ENCODE data around the gene SESTD1.

Gene SESTD1

DNA sequence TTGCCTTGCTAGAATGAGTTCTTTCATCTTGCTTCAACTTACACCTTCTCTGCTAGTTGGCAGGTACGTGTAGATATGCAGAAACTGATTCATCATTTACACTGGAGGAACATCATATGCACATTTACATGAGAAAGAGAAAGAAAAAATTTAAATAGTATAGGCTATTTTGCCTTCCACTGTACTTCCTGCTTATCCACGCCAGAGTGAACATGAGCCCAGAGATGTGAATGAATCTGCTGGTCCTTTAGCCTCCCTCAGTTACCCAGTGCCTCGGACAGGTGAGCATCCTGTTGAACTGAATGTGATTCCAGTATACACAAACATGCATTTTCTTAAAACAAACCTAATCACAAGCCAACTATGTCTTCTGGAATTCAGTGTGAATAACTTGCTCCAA lies 83.6 kb downstream of the SESTD1 start:
- DNase-seq: no peak

DNA sequence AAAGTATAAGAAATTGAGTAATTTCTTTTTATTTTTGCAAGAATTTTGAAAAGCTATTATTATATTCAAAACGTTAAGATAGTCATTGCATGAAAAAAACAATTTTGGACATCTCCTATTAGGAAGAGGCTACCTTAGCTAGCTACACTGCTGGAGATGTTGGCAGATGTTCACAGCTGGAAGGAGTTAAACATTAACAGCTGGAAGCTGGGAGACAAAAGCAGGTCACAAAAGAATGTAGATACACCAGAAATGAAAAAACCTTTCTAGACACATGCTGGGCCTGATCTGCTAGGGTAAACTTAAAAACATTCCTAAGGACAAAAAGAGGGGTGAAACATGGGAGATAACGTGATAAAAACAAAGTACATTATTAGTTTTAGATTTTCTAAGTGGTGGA lies 84.4 kb downstream of the SESTD1 start:
- DNase-seq: no peak

DNA sequence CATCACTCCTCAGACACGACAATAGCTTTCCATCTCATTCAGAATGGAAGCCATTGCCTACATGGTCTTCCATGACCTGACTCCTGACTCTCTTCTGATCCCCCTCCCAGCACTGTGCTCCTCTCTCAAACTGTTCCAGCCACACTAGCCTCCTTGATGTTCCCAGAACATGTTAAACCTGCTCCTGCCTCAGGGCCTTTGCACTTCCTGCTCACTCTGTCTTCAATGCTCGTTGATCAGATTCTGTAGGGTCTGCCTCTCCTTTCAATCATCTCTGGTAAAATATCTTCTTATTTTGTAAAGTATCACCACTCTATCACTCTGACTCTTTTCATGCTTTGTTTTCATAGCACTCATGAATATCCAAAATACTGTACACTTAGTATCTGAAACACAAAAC lies 84.9 kb downstream of the SESTD1 start:
- no peak for DNase-seq

DNA sequence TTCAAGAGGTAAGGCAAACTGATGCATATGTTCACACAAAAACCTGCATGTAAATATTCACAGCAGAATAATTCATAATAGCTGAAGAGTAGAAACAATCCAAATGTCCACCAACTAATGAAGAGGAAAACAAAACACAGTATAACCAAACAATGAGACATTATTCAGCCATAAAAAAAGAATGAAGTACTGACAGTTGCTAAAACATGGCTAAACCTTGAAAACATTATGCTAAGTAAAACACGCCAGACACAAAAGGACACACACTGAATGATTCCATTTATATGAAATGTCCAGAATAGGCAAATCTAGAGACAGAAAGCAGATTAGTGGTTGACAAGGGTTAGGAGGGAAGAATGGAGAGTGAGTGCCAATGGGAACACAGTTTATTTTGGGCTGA lies 86.9 kb downstream of the SESTD1 start:
- DNase-seq: no peak

DNA sequence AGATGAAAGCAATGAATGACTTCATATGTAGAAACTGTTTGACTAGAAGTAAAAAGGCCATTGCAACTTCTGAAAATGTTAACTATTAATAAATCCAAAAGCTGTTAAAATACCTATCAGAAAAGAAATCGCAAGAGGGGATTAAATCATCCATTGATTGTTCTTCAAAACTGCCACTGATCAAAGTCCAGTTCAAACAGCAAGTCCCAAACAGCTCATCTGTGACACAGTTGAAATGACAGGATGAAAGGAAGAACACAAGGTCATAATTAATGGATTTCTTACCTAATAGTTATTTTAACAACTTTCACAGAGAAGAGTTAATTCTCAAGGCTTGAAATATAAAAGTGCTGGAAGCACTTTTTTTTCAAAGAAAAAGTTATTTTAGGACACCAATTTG lies 90.4 kb downstream of the SESTD1 start:
- DNase-seq: no peak

DNA sequence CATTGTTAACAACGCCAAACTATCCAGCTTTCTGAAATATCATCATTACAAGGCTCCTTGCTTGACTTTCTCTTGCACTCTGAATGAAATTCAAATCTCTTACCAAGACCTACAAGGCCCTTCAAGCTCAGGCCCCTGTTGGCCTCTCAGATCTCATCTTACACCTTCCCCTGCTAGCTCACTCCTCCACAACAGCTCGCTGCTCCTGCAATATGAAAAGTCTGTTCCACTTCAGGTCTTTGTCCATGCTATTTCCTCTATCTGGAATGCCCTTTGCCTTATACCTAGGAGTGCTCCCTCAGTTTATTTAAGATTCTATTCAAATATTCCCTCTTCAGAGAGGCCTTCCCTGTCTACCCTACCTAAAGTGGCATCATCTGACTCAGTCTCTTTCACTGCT lies 91.7 kb downstream of the SESTD1 start:
- DNase-seq: no peak

DNA sequence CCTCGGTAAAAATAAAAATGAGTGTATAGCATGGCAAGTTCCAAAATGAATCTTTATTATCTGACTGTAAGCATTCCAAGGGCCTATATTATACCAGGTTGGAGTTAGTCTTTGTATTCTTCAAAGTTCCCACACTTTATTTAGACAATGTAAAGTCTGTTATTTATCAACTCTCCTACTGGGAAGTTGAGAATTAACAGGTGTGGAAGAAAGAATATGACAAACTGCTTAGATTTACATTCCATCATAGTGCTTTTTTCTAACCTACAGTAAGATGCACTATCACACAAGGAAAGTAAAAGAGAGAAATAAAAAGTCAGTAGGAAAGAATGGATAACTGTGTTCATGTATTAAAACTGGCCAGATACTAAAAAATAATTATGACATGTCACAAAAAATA lies 93.3 kb downstream of the SESTD1 start:
- DNase-seq: no peak

DNA sequence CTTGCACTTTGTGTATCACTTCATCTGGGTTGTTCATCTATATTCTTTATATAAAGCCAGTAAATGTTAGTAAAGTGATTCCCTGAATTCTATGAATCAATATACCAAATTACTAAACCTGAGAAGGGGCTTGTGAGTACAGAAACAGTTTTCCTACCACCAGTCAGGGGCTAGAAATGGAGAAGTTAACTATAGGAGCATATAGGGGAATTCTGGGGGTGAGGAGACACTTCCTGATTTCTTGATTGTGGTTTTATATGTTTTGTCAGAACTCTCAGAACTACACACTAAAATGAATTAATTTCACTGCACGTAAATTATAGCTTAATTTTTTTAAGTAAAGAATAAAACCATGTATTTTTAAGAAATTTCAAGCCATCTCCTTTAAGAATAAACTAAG lies 93.7 kb downstream of the SESTD1 start:
- no peak for DNase-seq

DNA sequence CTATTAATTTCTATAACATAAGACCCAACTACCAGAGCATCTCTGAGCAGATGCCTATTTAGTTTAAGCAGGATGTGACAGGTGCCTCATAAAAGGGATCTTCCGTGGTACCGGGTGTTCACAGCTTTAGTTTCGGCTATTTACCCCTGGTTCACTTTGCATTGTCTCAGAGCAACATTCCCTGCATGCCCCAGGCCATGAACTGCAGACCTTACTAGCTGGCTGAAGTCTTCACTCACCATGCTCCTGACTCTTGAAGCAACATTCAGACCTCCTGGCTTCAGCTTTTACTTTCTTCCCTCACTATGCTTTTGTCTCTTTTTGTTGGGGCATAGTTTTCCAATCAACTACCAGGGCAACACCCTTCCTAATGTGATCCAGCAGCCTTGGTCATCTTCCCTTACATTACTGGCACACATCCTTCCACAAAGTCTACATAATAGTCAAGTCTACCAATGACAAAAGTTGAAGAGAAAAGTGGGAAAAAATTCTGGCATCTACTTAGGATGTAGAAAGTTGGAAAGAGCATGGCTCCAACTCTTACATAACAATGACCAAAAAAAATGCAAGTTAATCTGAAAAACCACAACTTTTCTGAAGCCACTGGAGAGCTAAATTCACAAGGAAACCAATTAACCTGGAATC lies 99.2 kb downstream of the SESTD1 start:
- DNase-seq: no peak

DNA sequence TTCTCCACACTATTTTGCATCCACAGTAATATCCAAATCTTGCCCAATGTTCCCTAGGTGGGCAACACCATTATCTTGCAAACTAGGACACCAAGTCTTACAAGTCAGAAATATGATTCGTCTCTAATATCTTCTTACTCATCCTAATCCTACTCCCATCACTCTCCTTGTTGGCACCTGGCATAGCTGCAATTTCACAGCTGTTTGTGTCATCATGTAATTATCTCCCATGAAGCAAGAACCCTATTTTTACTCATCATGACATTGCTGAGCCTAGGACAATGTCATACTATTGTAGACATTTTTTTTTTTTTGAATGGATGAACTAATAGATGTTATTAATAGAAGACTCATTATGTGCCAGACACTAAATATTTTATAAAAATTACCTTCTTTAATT lies 123.4 kb downstream of the SESTD1 start:
- no peak for DNase-seq

DNA sequence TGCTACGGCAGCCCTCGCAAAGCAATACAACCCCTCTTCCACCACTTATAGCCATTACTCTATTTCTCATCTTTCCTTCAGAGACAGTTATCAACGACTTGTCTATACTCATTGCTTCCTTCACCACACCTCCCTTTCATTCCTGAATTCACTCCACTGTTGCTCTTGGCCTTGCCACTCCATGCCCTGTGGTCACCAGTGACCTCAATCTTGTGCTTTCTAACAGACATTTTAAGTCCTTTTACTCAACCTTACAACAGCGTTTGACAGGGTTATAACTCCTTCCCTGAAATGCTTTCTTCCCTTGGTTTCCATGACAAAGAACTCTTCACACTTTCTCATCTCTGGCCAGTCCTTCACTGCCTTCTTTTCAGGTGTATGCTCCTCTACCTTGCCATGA lies 124.1 kb downstream of the SESTD1 start:
- no peak for DNase-seq

DNA sequence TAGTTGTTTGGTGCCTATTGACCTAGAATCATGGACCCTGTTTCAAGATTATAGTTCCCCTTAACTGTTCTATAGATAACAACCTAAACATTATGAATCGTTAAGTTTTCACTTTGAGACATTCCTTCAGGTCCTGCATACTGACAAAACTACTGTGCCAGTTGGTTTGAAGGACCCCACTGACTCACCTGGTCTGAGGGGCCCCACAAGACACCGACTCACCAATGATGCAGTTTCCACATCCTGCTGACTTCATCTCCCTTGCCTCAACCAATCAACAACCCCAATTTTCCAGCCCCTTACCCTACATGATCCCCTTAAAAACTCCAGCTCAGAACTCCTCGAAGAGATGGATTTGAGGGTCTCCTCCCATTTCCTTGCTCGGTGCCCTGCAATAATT lies 125.1 kb downstream of the SESTD1 start:
- DNase-seq: no peak

DNA sequence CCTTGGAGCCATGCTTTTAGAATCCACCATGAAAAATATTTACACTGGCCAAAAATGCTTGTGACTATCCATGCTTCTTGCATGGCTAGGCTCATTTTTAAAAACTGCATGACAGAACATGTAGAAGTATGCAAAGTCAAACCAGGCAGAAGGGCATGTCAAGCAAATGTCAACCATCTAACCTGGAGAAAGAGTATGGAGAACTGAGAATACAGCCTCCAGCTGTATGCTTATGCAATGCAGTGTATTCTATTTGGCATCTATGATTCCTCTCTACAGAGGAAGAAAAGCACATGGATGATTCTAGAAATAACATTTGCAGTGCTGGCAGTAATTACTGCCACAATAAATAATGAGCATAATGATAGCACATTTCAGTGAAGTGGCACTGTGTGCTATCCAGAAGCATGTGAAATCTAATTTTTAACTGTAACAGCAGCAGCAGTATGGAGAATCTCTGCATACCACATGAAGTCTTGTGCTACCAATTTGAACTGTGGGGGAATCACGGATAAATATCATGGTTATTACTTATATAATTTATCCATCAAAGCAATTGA lies 127.4 kb downstream of the SESTD1 start:
- peak; percentile 35 for DNase-seq

DNA sequence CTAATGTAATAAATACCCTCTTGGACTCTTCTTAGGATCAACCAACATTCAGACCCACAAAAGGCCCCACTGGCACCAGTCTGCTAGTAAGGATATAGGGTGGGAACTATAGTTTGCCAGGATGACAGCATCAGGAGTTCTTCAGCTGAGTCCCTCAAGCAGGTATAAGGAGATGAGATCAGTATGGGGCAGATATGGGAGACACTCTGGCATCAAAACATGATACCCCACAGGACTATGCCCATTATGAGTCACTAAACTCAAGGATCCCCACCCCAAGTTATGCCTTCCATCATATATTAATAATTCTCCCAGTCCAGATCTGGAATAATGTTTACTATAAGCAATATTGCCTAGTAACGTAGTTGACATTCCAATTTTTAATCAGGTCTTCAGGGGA lies 131.6 kb downstream of the SESTD1 start:
- no peak for DNase-seq

DNA sequence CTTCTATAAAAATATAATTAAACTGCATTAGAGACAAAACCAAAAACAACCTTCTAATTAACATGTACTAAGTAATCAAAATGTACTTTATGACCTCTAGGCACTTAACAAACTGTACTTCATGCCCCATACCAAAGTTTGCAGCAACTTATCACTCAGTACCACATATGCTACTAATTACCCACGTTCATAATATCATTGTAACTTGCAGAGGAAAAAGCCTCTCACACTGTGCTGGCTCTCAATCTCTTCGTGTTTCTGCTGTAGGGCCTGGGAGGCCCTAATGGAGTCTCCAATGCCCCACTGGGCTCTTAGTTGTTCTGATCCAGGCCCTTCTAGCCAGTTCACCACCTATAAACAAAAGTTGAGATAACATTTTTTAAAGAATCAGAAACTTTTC lies 132.6 kb downstream of the SESTD1 start:
- DNase-seq: no peak

DNA sequence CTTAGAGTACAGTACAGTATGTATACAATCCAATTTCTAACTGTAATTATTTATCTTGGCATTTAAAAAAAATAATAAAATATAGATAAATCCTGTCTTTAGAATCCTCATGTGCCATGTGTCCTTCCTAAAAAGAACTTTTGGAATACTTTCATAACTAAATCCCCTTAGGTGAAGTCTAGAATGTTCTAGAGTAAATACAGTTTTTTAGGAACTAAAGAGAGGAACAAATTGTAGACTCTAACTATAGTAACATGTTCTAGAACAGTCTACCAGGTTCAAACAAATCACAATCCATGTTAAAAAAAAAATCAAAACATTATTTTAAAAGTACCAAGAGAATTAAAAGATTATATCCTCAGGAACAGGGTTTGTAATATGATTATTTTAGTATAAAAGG lies 134.1 kb downstream of the SESTD1 start:
- DNase-seq: no peak

DNA sequence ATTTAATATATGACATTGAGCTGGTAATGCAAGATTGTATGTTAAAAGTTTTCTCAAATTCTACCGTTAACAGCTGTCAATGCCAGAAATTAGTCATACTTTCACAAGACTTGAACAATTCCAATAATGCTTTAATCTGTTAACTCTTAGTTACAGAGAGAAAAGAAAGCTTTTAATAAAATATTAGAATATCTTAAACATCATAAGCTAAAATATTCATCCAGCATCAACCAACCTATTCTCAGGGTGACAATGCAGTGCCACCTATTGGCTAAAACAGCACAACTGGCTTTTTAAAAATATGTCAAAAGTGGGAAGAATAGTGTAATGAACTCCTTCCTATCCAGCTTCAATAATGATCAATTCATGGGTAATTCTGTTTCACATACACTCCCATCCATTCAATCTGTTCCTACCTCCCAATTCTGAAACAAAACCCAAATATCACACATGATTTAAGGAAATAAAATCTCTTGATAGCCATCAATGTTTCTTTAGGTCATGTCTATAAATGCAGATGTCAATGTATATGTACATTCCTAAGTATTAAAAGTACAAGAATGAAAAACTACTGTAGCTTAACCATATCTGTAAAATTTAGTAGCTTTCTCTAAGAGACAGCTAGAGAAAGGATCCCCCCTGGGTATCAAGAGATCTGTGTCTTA lies 134.9 kb downstream of the SESTD1 start:
- no peak for DNase-seq

DNA sequence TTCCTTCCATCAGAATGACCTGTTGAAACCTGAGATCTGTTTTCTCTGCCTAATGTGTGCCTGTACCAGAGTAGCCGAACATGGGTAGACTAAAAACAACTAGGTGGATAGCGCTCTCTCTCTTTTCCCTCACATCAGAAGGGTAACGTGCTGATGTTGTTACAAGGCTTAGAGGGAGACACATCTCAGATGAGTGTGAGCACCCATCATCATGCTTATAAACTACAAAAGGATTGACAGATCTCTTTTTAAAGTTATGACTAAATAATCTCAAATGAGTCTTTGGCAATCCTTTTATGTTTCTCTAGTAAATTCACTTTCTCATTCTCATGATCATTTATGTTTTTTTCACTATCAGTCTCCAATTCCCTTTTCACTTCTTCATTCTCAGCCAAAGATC lies 139.2 kb downstream of the SESTD1 start:
- DNase-seq: no peak

DNA sequence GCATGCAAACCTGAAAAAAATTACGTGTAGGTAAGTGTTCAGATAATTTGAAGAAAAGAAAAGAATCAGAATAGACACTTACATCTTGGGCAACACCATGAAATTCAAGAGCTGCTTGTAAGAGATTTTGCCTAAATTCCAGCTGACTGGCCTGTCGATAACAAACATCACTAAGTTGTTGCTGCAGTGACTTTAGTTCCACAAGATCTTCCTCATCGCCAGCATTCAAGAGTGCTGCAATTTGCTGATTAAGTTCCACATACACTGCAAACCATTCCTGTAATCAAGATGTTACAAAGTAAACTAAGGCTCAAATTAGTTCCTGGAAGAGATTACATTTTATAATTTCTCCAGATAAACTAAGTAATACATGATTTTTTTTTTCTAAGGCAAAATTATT lies 140.3 kb downstream of the SESTD1 start:
- no peak for DNase-seq

DNA sequence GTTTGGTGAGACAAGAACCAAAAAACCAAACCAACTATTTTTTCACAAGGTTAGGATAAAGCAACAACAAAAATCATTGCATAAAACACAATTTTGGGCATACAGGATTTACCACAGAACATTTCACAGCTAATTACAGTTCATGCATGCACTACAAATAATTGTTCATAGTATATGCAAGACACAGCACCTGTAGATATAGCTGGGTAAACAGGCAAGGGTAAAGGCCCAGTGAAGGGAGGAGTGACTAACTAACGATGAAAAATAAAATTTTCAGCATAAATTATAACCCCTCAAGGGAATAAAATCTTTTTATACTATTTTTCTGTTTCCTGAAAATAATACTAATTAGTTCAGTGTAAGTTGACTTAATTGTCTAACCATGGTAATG lies 141.4 kb downstream of the SESTD1 start:
- no peak for DNase-seq

DNA sequence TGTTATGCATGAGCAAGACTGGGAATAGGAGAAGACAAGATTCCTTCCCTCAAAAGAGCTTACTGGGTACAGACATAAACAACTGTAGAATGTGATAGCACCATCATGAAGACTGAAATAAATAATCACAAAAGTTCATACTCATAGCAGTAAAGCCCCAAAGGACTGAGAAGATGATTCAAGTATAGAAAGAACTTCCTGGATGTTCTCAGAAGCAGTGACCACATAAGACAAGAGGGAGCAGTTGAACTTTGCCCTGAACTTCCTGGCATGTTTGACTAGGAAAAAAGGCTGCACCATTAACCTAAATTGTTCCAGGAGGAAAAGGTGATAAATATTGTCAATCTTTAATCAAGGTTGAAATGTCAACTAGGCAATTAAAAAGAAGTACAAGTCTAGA lies 156.9 kb downstream of the SESTD1 start:
- no peak for DNase-seq

DNA sequence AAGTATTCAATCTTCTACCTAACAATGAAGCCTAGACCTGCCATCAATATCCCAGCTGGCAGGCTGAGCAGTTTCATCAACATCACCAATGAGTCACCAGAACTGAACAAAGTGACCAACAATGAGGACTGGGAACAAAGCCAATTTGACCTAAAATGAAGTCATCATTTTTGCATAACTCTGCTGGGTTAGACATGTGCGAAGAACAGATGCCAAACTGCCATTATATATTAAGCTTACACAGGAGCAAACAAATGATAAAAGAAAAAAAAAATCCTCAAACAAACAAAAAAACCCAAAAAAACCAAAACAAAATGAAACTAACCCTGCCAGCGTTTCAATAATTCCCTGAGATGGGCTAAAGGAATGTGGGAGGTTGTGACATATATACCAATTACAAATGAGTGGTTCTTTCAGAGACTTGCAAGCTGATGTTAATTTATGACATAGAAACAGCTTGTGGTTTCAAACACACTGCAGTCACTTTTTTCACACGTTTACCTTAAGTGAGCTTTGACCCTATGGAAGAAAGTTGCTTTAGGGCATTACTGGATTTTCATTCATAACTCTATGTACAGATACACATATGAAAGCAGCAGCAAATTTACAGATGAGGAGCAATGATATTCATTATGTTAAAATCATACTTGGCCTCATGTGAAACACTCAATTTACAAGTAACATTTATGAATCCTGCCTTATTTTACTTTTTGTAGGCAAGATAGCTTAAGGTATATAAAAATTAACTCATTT lies 157.8 kb downstream of the SESTD1 start:
- peak; percentile 71 for DNase-seq

DNA sequence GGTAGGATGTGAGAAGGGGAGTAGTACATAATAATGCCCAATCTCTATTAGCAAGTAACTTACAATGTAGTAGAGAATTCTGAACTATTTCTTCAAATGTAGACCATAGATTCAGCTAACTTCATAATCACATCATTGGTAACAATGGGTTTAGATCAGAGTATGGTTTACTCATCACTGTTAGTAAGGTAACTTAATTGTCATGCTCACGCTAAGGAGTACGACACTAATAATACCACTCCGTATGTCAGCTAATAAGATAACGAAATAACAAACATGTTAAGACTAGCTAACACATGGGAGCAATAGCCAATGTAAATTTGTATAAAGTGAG lies 158.3 kb downstream of the SESTD1 start:
- DNase-seq: no peak

DNA sequence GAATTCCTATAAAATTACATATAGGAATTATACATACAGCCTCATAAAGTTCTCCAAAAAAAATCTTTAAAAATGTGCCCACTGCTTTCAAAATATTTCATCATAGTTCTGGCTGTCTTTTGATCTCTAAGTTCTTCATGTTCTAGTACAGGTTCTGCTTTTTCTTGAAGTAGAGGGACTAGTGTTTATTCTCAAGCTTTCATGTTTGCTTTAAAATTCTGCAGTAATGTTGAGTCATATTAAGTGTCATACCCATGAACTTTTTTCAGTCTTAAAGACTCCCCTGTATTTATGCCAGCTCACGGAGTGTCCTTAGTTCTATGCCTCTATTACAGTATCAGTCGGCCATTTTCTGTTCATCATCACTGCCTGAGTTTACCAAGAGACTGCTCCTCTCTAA lies 159.9 kb downstream of the SESTD1 start:
- no peak for DNase-seq

Measured in NCI-H1436 (cell line).